DMS153 (cell line): ENCODE measurements around the gene ZDHHC14.
"Not testable (repeated sequence)": the region's sequence is repeated elsewhere in the genome, so short reads cannot be mapped to it uniquely, and the experiment has no call there.

Experiments
- DNase-seq: peaks from one replicate; lab custom pipeline; 2025; lab: John Stamatoyannopoulos, UW

Gene ZDHHC14

GRCh38 chr6:157380779-157381561 is at the start of gene ZDHHC14:
Gene ZDHHC14 (plus strand): TSS chr6:157381190.
- peak; percentile 36 for DNase-seq

- no peak for DNase-seq
These were observed 48.2 kb upstream of the ZDHHC14 start for GRCh38 chr6:157332813-157333212.

- no peak for DNase-seq
These were observed 47.5 kb upstream of the ZDHHC14 start for GRCh38 chr6:157333537-157333936.

- no peak for DNase-seq
These were observed 47.0 kb upstream of the ZDHHC14 start for GRCh38 chr6:157333956-157334355.

GRCh38 chr6:157335829-157336228 is 45.2 kb upstream of the ZDHHC14 start:
- DNase-seq = no peak

GRCh38 chr6:157337276-157337675 is 43.7 kb upstream of the ZDHHC14 start:
- DNase-seq = not testable (repeated sequence)

GRCh38 chr6:157337751-157338150 is 43.2 kb upstream of the ZDHHC14 start:
- DNase-seq = no peak

GRCh38 chr6:157339432-157339831 is 41.6 kb upstream of the ZDHHC14 start:
- no peak for DNase-seq

GRCh38 chr6:157343732-157344131 is 37.3 kb upstream of the ZDHHC14 start:
- no peak for DNase-seq

- DNase-seq = no peak
These were observed 34.6 kb upstream of the ZDHHC14 start for GRCh38 chr6:157346373-157346772.

- DNase-seq = no peak
These were observed 22.7 kb upstream of the ZDHHC14 start for GRCh38 chr6:157358287-157358686.

- DNase-seq = no peak
These were observed 19.1 kb upstream of the ZDHHC14 start for GRCh38 chr6:157361886-157362285.

GRCh38 chr6:157364705-157365104 is 16.3 kb upstream of the ZDHHC14 start:
- DNase-seq = no peak

GRCh38 chr6:157366648-157367047 is 14.3 kb upstream of the ZDHHC14 start:
- no peak for DNase-seq

- DNase-seq = no peak
These were observed 12.5 kb upstream of the ZDHHC14 start for GRCh38 chr6:157368359-157369049.

GRCh38 chr6:157370755-157371154 is 10.2 kb upstream of the ZDHHC14 start:
- no peak for DNase-seq

GRCh38 chr6:157372501-157373280 is 8.3 kb upstream of the ZDHHC14 start:
- DNase-seq = no peak

- no peak for DNase-seq
These were observed 6.0 kb upstream of the ZDHHC14 start for GRCh38 chr6:157374889-157375443.

- DNase-seq = no peak
These were observed 4.7 kb upstream of the ZDHHC14 start for GRCh38 chr6:157376241-157376640.

GRCh38 chr6:157376706-157377230 is 4.2 kb upstream of the ZDHHC14 start:
- DNase-seq = peak; percentile 46

- DNase-seq = peak; percentile 62
These were observed 1.1 kb upstream of the ZDHHC14 start for GRCh38 chr6:157379656-157380457.
